NCI-H2029 (cell line): ENCODE data around the gene CABLES1.

Experiments
- DNase-seq: peaks from one replicate; lab custom pipeline; 2025; lab: John Stamatoyannopoulos, UW

Gene CABLES1

GRCh38 chr18:23194997-23195957 is 60.0 kb downstream of the CABLES1 start:
- DNase-seq: no peak

GRCh38 chr18:23196119-23197007 is 61.1 kb downstream of the CABLES1 start:
- DNase-seq: no peak

DNA sequence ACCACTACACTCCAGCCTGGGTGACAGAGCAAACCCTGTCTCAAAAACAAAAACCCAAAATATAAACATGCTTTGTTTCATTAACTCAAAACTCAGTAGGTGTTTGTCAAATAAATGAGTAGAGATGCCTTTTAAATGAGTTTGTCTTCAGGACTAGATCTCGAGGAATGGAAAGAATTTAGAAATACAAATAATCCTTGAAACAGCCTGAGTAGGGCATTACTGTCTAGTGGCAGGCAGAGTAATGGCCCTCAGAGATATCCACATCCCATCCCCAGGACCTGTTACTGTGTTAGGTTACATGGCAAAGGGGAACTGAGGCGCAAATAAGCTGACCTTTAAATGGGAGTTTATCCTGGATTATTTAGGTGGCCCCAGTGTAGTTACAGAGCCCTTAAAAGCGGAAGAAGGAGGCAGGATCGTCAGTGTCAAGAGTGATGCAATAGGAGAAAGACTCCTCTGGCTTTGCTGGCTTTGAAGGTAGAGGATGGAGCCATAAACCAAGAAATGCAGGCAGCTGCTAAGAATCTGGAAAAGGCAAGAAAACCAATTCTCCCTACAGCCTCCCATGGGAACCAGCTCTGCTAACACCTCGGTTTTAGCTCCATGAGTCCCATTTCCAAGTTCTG is 63.0 kb downstream of the CABLES1 start:
- no peak for DNase-seq

- no peak for DNase-seq
These were observed 65.5 kb downstream of the CABLES1 start for GRCh38 chr18:23200756-23201155.

DNA sequence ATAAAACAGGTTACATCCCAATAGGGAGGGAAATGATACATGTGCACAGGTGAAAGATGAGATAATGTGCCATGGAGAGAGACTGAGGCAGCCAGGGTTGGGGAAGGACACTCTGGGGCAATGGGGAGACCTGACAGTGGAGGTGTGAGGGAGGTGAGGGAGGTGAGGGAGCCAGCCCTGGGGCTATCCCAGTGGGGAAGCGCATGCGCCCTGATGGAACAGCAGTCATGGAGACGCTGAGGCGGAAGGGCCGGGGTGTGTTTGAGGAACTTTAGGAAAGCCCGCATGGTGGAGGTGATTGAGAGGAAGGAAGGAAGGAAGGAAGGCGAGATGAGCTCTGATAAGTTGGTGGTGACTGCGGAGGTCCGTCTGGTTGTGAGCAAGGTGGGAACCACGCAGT is 66.5 kb downstream of the CABLES1 start:
- no peak for DNase-seq

- DNase-seq: no peak
These were observed 68.7 kb downstream of the CABLES1 start for GRCh38 chr18:23203891-23204432.

GRCh38 chr18:23204589-23205235 is 69.4 kb downstream of the CABLES1 start:
- DNase-seq: no peak

- no peak for DNase-seq
These were observed 70.7 kb downstream of the CABLES1 start for GRCh38 chr18:23205980-23206379.

- DNase-seq: no peak
These were observed 72.1 kb downstream of the CABLES1 start for GRCh38 chr18:23207191-23207955.

GRCh38 chr18:23207994-23208393 is 72.7 kb downstream of the CABLES1 start:
- no peak for DNase-seq

DNA sequence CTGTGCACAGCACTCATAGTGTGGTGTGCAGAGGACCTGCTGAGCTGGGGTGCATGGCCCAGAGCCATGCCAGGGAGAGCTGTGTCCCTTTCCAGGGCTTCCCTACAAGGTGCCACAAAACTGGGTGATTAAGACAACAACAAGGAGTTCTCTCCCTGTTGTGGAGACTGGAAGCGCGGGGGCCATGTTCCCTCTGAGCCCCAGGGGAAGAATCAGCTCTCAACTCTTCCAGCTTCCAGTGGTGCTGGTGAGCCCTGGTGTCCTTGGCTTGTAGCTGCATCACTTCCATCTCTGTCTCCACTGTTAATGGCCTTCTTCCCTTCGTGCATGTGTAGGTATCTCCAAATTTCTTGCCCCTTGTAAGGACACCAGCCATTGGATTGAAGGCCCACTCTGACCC is 73.3 kb downstream of the CABLES1 start:
- DNase-seq: no peak

- DNase-seq: no peak
These were observed 73.7 kb downstream of the CABLES1 start for GRCh38 chr18:23209031-23209430.

DNA sequence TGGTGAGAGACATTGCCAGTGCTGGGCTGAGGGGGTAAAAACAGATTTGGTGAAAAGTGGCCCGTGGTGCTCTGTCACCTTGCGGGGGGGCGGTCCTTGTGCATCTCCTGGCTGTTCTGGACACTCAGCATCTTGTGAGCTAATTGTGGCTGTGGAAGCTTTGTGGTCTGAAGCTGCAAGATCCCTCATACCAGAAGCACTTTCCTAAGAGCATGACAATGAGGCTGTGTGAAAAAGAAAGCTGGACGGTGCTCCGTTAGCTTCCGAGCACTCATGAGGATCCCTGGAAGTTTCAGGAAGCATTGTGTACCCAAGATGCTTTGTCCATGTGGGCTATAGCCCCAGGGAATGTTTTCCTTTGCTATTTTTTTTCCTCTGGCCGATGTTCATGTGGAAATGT is 74.5 kb downstream of the CABLES1 start:
- DNase-seq: no peak

DNA sequence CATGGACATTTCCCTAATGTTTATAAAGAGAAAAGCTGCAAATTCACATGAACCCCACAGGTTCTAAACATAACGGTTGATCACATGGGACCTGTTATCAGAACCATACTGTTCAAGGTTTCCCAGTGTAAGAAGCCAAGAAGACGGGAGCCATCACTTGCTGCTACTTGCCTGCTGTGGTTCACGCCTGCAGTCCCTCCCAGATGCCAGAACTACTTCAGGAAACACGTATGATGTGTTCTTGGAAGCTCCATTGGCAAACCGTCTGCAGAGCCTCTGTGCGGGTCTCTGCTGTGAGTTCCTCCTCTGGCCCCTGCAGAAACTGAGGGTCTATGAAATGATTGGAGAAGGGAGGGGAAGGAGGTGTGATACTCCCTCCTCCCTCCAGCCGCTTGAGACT is 75.2 kb downstream of the CABLES1 start:
- no peak for DNase-seq

GRCh38 chr18:23211146-23211545 is 75.9 kb downstream of the CABLES1 start:
- DNase-seq: no peak

GRCh38 chr18:23212161-23212560 is 76.9 kb downstream of the CABLES1 start:
- DNase-seq: no peak

DNA sequence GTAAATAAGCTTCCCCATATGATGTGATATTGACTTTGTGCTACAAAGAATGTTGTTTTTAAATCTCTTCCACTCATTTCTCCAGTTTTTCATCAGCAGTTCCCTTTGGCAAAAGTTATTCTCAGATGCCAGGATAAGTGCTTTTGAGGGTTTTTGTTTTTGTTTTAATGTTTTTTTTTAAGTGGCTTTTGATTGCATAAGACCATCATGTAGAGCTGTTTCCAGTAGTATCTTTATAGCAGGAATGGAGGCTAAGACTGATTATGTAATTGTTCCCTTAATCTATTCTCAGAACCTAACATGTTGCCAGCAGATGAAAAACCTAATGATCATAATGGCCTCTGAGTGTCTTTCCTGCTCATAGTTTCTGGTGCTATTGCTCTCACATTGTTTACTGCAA is 77.9 kb downstream of the CABLES1 start:
- DNase-seq: no peak

DNA sequence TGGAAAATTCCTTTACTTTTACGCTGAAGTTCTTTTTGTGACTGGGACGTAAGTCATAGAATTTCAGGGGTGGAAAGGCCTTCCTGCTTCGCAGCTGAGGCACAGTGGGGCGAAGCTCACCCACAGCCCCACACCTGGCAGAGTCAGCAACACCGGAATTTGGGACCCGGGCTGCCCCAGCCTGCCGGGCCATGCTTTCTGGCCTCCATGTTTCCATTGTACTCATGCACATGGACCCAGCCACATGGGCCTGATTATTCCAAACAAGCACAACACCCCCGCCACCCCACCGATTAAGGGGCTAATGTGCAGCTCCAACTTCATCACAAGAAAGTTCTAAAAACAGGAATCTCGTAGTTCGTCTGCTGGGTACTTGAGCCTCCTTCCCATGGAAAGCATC is 82.5 kb downstream of the CABLES1 start:
- no peak for DNase-seq

- DNase-seq: no peak
These were observed 85.1 kb downstream of the CABLES1 start for GRCh38 chr18:23220355-23220754.

GRCh38 chr18:23223641-23224040 is 88.4 kb downstream of the CABLES1 start:
- DNase-seq: no peak

GRCh38 chr18:23225503-23225902 is 90.2 kb downstream of the CABLES1 start:
- no peak for DNase-seq
